ENCODE data around the gene KRTAP4-3.
"Not testable (repeated sequence)": the region's sequence is repeated elsewhere in the genome, so short reads cannot be mapped to it uniquely, and the experiment has no call there.

KRTAP4-3 gene

DNA sequence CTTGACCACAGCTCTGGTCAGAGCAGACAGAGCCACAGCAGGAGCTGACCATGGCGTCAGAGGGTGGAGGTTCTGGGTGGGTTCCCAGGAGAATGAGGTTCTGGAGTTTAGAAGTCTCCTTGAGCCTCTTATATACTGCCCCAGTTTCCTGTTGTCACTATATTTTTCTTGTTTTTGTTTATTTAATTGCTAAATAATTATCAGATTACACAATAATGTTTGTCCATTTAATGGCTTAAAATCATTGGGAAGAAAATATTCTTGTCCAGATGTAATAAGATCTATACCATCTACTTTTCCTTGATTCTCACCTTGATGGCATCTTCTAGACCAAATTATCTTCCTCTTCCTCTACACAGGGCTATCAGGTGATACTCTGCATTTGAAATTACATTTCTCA, at the start of gene KRTAP4-3:
Gene KRTAP4-3, minus strand, starts transcription at position 101 of the 400 bp plus-strand sequence. Its CDS starts 49 bp downstream, at position 52.
- no peak for FAIRE-seq

DNA sequence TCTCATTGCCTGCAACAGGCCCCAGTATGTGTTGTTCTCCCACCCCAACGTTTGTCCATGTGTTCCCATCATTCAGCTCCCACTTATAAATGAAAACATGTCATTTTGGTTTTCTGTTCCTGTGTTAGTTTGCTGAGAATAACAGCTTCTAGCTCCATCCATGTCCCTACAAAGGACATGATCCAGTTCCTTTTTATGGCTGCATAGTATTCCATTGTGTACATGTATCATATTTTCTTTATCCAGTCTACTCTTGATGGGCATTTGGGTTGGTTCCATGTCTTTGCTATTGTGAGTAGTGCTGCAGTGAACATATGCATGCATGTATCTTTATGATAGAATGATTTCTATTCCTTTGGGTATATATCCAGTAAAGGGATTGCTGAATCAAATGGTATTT, 47.7 kb upstream of the KRTAP4-3 start:
- FAIRE-seq = no peak

DNA sequence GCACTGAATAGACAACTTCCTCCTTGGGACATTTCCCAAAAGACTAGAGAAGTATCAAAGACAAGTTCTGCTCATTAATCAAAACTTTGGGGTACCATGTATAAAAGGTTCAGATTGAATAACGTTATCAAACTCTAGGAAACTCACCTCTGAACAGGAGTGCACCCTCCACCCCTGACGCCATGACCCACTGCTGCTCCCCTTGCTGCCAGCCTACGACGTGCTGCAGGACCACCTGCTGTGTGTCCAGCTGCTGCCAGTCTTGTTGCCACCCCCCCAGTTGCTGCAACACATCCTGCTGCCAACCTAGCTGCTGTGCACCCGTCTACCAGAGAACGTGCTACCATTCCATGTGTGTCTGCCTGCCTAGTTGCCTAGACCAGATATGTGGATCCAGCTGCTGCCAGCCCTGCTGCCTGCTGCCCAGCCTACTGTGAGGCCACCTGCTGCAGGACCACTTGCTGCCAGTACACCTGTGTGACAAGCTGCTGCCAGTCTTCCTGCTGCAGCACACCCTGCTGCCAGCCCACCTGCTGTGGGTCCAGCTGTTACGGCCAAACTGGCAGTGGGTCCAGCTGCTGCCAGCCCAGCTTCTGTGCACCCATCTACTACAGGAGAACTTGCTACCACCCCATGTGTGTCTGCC, 44.6 kb upstream of the KRTAP4-3 start:
- no peak for FAIRE-seq

DNA sequence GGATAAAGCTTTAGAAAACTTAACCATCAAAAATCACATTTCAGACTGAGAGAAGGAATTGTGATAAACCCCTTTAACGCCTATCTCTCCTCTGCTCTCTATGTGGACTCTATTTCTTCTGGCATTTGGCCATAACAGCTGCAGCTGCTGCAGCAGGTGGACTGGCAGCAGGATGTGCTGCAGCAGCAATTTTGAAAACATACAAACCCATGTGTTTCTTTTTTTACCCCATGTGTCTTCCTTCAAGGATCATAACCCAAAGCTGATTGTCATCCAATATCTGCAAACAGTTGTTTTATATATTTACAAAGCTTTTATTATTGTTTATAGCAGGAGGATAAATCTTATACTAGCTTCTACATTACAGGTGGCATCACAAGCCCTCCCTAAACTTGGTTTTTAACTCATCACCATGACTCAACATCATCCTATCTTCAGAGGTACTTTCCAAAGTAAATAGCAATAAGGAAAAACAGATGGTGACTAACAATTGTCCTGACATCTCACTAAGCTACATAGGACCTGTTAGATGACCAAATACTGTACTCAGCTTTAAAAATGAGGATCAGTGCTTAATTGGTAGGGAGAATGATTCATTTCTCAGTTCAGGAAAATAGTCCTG, 43.9 kb upstream of the KRTAP4-3 start:
- FAIRE-seq = no peak

DNA sequence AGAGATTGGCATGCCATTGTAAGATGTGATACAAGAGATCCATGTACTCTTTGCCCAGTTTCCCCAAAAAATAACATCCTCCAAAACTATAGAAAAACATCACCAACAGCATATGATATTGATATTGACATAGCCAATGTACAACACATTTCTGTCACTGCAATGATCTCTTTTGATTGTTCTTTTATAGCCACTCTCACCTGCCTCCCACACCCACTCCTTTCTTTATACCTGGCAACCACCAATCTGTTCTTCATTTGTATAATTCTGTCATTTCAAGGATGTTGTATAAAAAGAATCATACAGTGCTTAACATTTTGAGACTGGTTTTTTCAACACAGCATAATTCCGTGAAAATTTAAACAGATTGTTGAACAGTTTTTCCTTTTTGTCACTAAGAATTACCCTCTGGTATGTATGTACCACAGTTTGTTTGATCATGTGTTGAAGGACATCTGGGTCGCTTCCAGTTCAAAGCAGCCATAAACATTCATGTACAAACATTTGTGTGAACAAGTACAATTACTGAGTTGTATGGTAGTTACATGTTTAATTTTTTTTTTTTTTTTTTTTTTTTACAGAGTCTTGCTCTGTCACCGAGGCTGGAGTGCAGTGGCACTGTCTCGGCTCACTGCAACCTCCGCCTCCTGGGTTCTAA, 31.5 kb upstream of the KRTAP4-3 start:
- FAIRE-seq = no peak

DNA sequence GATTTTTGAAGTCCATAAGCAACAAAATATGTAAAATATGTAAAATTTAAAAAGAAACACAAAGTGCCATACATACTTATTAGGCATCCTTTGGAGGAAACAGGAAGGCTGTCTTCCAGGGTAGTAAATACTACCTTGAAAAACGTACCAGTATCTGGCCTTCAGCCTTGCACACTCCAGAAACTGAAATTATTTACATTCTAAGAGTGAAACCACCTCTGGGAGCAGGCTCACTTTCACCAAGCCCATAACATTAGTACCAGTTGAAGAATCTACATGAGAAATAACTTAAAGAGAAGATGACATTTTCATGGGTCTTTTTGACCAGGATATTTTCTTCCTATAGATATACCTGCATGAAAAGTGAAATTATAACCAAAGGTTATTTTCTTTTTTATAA, 28.0 kb upstream of the KRTAP4-3 start:
- FAIRE-seq = no peak

DNA sequence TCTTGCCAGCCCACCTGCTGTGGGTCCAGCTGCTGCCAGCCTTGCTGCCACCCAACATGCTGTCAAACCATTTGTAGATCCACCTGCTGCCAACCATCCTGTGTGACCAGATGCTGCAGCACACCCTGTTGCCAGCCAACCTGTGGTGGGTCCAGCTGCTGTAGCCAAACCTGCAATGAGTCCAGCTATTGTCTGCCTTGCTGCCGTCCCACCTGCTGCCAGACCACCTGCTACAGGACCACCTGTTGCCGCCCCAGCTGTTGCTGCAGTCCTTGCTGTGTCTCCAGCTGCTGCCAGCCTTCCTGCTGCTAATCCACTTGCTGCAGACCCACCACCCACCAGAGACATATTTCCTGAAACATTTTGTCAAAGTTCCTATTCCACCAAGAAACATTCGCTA, 22.3 kb upstream of the KRTAP4-3 start:
- FAIRE-seq = no peak

DNA sequence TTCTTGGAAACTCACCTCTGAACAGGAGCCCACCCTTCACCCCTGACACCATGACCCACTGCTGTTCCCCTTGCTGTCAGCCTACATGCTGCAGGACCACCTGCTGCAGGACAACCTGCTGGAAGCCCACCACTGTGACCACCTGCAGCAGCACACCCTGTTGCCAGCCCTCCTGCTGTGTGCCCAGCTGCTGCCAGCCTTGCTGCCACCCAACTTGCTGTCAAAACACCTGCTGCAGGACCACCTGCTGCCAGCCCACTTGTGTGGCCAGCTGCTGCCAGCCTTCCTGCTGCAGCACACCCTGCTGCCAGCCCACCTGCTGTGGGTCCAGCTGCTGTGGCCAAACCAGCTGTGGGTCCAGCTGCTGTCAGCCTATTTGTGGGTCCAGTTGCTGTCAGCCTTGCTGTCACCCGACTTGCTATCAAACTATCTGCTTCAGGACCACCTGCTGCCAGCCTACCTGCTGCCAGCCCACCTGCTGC, 21.9 kb upstream of the KRTAP4-3 start, which contains the start of gene KRTAP9-1:
Gene KRTAP9-1, plus strand, starts transcription at position 51 of the 482 bp plus-strand sequence. Its CDS starts 0 bp downstream, at position 51.
- FAIRE-seq = not testable (repeated sequence)

DNA sequence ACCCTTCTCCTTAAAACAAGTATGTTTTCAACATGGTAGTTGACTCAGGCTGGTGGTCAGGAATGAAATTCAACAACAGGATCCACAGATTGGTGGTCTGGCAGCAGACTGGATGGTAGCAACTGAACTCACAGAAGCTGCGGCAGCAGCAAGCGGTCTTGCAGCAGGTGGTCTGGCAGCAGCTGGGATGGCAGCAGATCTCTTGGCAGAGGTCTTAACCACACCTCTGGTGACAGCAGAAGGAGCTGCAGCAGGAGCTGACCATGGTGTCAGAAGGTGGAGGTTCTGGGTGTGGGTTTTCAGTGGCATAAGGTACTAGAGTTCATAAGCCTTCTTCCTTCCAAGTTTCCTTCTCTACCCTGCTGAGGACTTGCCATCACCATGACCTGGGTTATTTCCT, 18.9 kb upstream of the KRTAP4-3 start:
- no peak for FAIRE-seq

DNA sequence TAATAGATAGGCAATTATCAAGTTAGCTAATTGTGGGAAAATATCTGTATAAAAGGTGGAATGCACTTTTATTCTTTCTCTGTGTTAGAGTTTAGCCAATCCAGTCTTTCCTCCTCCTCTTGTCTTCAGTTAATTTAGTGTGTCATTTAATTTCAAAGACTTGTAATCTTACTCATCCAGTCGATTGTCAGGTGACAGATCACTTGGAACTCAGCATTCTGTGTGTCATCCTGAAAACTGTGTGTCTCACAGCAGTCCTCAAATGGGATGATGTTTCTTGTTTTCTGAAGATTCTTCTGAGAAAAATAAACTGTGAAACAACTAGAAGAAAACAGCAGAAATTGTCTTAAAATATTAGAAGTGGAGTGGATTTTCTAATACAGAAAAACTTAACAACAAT, 17.0 kb upstream of the KRTAP4-3 start:
- no peak for FAIRE-seq

DNA sequence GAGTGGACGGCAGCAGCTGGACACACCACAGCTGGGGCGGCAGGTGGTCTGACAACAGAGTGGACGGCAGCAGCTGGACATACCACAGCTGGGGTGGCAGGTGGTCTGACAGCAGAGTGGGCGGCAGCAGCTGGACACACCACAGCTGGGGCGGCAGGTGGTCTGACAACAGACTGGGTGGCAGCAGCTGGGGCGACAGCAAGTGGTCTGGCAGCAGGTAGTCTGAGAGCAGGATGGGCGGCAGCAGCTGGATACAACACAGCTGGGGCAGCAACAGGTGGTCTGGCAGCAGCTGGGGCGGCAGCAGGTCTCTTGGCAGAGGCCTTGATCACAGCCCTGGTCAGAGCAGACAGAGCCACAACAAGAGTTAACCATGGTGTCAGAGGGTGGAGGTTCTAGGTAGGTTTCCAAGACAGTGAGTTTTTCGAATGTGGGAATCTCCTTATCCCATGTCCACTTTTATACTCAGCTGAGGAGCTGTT, 16.5 kb upstream of the KRTAP4-3 start, which contains the start of gene KRTAP4-1:
Gene KRTAP4-1, minus strand, starts transcription at position 432 of the 482 bp plus-strand sequence. Its CDS starts 57 bp downstream, at position 375.
- FAIRE-seq = no peak

DNA sequence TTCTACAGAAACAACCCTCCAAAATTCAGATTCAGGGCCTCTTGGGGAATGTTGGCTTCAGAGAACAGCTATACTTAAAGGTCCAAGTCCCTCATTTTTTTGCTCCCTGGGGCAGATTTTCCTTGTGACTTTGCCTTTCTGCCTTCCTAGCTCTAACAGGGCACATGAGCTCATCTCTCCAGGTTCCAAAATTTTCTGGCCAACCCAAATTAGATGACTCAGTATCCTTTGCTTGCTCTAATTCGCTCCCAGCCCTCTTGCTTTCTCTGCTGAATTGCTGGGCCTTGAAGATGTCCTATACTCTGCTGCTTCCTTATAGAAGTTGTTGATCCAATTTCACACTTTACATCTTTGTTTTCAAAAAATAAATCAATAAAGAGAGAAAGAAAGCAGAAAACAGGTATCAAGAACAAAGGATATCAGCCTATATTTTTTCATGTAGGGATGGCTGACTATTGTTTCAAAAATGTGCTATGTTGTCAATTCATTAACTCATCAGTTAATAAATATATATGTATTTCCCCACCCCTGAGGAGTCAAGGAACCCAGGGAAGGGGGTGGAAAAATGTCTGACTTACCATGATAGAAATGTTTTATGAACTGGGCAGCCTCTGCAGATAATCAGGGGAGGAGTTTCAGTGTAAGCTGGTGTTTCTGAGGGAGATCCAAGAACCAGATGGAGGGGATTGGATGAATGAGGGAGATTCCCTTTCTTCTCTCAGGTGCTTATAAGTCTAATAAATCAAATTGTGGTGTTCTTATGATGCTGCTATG, 11.0 kb upstream of the KRTAP4-3 start:
- FAIRE-seq = no peak

DNA sequence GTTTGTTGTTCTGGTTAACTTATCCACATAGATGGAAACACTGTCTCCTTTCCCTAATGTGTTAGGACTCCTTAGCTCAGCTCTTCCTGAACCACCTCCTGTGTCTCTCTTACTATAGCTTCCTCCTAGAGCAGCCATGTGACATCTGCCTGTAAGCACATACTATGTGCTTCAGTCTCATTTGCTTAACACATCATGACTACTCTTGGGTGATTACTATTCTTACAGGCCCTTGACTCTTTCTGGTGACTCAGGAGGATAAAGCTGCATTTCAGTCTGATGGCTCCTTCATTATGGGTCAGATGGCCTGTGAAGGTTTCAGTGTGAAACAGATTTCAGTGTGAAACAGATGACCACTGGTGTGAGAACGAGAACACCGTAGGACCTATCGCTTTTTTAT, 10.3 kb upstream of the KRTAP4-3 start:
- no peak for FAIRE-seq

DNA sequence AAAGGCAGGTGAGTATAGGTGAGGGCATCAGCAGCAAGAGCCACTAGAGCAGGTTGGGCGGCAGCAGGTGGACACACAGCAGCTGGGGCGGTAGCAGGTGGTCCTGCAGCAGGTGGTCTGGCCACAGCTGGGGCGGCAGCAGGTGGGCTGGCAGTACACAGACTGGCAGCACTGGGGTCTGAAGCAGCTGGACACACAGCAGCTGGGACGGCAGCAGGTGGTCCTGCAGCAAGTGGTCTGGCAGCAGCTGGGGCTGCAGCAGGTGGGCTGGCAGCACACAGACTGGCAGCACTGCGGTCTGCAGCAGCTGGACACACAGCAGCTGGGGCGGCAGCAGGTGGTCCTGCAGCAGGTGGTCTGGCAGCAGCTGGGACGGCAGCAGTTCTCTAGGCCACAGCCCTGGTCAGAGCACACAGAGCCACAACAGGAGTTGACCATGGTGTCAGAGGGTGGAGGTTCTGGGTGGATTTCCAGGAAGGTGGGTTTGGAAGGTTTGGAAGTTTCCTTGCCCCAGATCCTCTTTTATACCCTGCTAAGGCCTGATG, 9.8 kb upstream of the KRTAP4-3 start, which contains the start of gene KRTAP4-2:
Gene KRTAP4-2, minus strand, starts transcription at position 495 of the 545 bp plus-strand sequence. Its CDS starts 57 bp downstream, at position 438.
- FAIRE-seq = no peak

DNA sequence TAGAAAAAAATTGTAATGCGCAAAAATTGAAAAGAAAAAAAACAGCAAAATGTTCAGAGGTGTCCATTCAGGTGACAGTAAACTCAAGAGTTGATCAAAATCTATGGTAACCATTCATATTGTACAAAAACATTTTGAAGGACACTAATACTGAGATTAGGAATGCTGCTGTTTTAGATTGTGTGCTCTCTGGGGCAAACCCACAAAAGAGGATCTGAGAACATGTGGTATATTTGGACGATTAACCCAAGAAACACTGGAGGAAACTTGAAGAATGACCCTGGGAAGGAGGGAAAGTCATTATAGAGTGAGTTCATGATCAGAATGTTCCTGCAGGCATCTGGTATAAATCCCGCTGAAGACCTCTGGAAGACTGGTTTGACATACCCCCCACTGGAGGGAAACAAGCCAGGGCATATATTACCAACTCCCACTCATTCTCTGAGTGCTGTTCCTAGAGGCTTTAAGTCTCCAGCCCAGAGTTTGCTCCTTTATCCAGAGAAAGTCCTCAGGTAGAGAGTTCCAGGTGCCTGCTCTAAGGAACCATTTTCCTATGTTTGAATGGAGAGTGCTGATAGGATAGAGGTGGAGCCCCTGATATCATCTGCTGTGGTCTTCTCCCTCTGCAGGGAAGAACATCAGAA, 8.8 kb upstream of the KRTAP4-3 start:
- FAIRE-seq = peak; percentile 29

DNA sequence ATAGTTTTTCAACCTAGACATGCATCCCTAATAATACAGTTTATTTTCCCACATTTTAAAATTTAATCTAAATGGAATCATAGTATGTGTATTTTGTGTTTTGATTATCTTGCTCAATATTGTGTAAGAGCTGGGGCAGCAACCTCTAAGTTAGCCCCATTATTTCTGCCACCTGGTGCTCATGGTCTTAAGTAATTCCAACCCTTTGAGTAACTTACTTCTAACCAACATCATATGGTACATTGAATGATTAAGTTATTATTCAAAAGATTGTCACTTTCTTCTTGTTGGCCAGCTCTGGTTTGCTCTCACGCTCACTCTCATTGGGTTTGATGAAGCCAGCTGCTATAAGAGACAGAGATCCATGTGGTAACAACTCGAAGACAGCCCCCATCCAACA, 3.9 kb upstream of the KRTAP4-3 start:
- no peak for FAIRE-seq

DNA sequence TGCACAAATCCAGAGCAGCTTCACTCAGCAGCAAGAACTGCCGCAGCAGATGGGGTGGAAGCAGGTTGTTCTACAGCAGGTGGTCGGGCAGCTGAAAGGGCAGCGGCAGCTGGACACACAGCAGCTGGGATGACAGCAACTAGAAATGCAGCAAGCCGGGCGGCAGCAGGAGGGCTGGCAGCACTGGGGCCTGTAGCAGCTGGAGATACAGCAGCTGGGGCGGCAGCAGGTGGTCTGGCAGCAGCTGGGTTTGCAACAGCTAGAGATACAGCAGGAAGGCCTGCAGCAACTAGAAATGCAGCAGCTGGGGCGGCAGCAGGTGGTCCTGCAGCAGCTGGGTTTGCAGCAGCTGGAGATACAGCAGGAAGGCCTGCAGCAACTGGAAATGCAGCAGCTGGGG, 460 bp downstream of the KRTAP4-3 start:
- no peak for FAIRE-seq

DNA sequence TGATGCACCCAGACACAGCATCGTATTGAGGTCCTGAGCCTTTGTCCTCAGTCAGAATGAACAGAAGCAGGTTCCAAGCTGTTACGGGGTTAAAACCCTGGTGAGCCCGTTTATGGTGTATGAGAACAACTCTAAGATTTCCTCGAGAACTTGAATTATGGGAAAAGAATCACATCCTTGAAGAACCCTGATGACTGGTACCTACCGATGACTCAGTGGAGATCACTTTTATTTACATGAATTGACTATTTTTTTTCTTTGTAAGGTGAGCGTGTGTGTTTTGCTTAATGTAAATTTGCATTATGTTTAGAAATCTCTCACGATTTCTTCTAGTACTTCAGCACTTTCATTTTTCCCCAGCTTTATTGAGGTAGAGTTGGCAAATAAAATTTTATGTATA, 4.2 kb downstream of the KRTAP4-3 start:
- no peak for FAIRE-seq

DNA sequence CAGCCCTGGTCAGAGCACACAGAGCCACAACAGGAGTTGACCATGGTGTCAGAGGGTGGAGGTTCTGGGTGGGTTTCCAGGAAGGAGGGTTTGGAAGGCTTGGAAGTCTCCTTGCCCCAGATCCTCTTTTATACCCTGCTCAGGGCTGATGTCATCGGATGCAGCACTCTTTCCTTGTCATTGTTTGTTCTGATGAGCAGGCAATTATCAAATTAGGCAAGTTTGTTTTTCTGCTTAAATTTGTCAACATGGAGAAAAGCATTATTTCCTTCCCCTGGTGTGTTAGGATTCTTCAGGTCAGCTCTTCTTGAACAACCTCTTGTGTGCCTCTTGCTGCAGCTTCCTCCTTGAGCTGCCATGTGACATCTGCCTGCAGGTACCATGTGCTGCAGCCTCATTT, 7.4 kb downstream of the KRTAP4-3 start, which contains the start of gene KRTAP4-4:
Gene KRTAP4-4, minus strand, starts transcription at position 101 of the 400 bp plus-strand sequence. Its CDS starts 57 bp downstream, at position 44.
- no peak for FAIRE-seq

DNA sequence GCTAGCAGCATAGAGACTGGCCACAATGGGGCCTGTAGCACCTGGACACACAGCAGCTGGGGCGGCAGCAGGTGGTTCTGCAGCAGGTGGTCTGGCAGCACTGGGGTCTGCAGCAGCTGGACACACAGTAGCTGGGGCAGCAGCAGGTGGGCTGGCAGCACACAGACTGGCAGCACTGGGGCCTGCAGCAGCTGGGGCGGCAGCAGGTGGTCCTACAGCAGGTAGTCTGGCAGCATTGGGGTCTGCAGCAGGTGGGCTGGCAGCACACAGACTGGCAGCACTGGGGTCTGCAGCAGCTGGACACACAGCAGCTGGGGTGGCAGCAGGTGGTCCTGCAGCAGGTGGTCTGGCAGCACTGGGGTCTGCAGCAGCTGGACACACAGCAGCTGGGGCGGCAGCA, 7.8 kb downstream of the KRTAP4-3 start:
- not testable (repeated sequence) for FAIRE-seq

DNA sequence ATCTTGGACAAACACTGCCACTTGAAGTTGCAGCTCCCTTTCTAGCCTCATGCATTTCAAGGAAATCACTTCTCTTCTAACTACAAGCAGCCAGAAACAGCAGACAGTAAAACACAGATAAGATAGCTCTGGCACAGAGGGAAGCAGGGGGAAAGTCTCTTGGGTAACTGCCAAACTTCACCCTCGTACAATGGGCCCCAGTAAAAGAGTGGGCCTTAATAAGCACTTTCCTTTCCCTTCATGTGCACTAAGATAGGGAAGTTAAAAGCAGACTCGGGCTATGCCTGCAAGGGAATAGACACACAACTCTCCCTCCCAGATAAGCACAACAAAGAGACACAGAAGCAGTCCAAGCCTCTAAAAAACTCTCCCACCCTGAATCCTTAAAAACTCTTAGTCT, 14.2 kb downstream of the KRTAP4-3 start:
- no peak for FAIRE-seq

DNA sequence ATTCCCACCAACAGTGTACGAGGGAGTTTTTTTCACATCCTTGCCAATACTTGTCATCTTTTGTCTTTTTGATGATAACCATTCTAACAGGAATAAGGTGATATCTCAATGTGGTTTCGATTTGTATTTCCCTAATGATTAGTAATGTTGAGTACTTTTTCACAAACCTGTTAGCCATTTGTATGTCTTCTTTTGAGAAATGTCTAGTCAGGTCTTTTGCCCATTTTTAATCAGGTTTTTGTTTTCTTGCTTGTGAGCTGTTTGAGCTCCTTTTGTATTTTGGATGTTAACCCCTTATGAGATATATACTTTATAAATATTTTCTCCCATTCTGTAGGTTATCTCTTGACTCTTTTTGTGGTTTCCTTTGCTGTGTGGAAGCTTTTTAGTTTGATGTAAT, 16.5 kb downstream of the KRTAP4-3 start:
- FAIRE-seq = no peak

Data from endometrium (tissue), 2 donors.